HEK293 (cell line): ENCODE results near the gene AP3D1.

Experiments used
- TCF7L2 ChIP-seq: IDR thresholded peaks from 2 replicates; pipeline ENCODE4 v1.6.1; 2011; ENCODE audit warnings: low read depth, mild to moderate bottlenecking, inconsistent platforms, low read length, moderate library complexity, borderline replicate concordance
- ZBTB21 ChIP-seq: fragments of 450-650 bp; formaldehyde crosslinking; IDR thresholded peaks from 2 replicates; pipeline ENCODE4 v1.5.1; 2017; ENCODE audit warnings: missing biosample characterization, missing genetic modification characterization
- ZNF274 ChIP-seq, 2 experiments: fragments of 200-500 bp in 1 of 2; fragments of 450-650 bp in 1 of 2; sonication (Bioruptor generic) in 1 of 2; formaldehyde crosslinking in 1 of 2; IDR thresholded peaks; 2 replicates each; pipeline versions ENCODE4 v1.5.1 to v1.6.1; 2014 to 2016; ENCODE audit warnings: borderline replicate concordance in 1 of 2, inconsistent platforms in 1 of 2, low read length in 1 of 2, missing biosample characterization in 1 of 2, missing genetic modification characterization in 1 of 2
- ZNF37A ChIP-seq: fragments of 450-650 bp; IDR thresholded peaks from 2 replicates; pipeline ENCODE4 v1.5.1; 2018; ENCODE audit warnings: missing biosample characterization, missing genetic modification characterization
- ZNF48 ChIP-seq: fragments of 450-650 bp; formaldehyde crosslinking; IDR thresholded peaks from 2 replicates; pipeline ENCODE4 v1.5.1; 2016; ENCODE audit warnings: missing biosample characterization, missing genetic modification characterization
- ZNF670 ChIP-seq: fragments of 450-650 bp; formaldehyde crosslinking; IDR thresholded peaks from 2 replicates; pipeline ENCODE4 v1.5.1; 2016; ENCODE audit warnings: missing biosample characterization, missing genetic modification characterization, low read depth
- TF ChIP-seq, protein P1 (sequence below): fragments of 450-650 bp; formaldehyde crosslinking; IDR thresholded peaks from 2 replicates; pipeline ENCODE4 v1.5.1; 2016; ENCODE audit warnings: missing biosample characterization, missing genetic modification characterization, borderline replicate concordance
- TF ChIP-seq, protein P2 (sequence below): fragments of 450-650 bp; formaldehyde crosslinking; IDR thresholded peaks from 2 replicates; pipeline ENCODE4 v1.5.1; 2016; ENCODE audit warnings: missing biosample characterization, missing genetic modification characterization
- TF ChIP-seq, protein P3 (sequence below): fragments of 450-650 bp; formaldehyde crosslinking; IDR thresholded peaks from 2 replicates; pipeline ENCODE4 v1.5.1; 2016; ENCODE audit warnings: missing biosample characterization, missing genetic modification characterization

DNA sequence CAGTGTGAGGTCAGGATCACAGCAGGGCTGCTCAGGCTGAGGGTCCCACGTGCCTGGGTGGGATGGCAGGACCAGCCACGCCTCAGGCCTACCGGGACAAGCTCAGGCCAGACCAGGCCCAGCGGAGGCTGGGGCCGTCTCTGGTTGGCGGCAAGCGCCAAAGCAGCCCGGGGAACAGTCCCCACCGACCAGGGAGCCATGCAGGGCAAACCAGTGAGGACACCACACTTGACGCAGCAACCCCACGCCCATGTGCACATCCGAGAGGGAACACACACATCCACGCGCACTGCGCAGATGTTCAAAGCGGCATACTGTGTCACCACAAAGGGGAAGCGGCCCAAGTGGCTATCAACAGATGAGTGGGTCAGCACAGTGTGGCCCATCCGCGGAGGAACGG lies 39.5 kb downstream of the AP3D1 start:
- TF ChIP-seq ZNF670 (tag by site-specific recombination) (no peak), ZNF48 (tag by site-specific recombination) (no peak), ZNF274 (IDR thresholded peaks at IDR 0.05; ENCODE audit: low read length) (no peak), ZNF274 (tag by site-specific recombination; IDR thresholded peaks at IDR 0.05; ENCODE audit: borderline replicate concordance) (no peak), TCF7L2 (no peak), ZNF37A (tag by site-specific recombination) (no peak), ZBTB21 (tag by site-specific recombination) (no peak)
- TF ChIP-seq, protein P1, sequence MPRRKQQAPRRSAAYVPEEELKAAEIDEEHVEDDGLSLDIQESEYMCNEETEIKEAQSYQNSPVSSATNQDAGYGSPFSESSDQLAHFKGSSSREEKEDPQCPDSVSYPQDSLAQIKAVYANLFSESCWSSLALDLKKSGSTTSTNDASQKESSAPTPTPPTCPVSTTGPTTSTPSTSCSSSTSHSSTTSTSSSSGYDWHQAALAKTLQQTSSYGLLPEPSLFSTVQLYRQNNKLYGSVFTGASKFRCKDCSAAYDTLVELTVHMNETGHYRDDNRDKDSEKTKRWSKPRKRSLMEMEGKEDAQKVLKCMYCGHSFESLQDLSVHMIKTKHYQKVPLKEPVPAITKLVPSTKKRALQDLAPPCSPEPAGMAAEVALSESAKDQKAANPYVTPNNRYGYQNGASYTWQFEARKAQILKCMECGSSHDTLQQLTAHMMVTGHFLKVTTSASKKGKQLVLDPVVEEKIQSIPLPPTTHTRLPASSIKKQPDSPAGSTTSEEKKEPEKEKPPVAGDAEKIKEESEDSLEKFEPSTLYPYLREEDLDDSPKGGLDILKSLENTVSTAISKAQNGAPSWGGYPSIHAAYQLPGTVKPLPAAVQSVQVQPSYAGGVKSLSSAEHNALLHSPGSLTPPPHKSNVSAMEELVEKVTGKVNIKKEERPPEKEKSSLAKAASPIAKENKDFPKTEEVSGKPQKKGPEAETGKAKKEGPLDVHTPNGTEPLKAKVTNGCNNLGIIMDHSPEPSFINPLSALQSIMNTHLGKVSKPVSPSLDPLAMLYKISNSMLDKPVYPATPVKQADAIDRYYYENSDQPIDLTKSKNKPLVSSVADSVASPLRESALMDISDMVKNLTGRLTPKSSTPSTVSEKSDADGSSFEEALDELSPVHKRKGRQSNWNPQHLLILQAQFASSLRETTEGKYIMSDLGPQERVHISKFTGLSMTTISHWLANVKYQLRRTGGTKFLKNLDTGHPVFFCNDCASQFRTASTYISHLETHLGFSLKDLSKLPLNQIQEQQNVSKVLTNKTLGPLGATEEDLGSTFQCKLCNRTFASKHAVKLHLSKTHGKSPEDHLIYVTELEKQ (tag by site-specific recombination) = no peak
- TF ChIP-seq, protein P2, sequence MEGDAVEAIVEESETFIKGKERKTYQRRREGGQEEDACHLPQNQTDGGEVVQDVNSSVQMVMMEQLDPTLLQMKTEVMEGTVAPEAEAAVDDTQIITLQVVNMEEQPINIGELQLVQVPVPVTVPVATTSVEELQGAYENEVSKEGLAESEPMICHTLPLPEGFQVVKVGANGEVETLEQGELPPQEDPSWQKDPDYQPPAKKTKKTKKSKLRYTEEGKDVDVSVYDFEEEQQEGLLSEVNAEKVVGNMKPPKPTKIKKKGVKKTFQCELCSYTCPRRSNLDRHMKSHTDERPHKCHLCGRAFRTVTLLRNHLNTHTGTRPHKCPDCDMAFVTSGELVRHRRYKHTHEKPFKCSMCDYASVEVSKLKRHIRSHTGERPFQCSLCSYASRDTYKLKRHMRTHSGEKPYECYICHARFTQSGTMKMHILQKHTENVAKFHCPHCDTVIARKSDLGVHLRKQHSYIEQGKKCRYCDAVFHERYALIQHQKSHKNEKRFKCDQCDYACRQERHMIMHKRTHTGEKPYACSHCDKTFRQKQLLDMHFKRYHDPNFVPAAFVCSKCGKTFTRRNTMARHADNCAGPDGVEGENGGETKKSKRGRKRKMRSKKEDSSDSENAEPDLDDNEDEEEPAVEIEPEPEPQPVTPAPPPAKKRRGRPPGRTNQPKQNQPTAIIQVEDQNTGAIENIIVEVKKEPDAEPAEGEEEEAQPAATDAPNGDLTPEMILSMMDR (tag by site-specific recombination) = no peak
- TF ChIP-seq, protein P3, sequence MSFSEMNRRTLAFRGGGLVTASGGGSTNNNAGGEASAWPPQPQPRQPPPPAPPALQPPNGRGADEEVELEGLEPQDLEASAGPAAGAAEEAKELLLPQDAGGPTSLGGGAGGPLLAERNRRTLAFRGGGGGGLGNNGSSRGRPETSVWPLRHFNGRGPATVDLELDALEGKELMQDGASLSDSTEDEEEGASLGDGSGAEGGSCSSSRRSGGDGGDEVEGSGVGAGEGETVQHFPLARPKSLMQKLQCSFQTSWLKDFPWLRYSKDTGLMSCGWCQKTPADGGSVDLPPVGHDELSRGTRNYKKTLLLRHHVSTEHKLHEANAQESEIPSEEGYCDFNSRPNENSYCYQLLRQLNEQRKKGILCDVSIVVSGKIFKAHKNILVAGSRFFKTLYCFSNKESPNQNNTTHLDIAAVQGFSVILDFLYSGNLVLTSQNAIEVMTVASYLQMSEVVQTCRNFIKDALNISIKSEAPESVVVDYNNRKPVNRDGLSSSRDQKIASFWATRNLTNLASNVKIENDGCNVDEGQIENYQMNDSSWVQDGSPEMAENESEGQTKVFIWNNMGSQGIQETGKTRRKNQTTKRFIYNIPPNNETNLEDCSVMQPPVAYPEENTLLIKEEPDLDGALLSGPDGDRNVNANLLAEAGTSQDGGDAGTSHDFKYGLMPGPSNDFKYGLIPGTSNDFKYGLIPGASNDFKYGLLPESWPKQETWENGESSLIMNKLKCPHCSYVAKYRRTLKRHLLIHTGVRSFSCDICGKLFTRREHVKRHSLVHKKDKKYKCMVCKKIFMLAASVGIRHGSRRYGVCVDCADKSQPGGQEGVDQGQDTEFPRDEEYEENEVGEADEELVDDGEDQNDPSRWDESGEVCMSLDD (tag by site-specific recombination) = no peak
